ENCODE measurements around the gene FAM3A. TPM values are rescaled to one million over a fixed set of nuclear protein-coding genes. Genes with fewer than 3 reads are reported as not detected.

Gene FAM3A
- polyA plus RNA-seq, 1 of the 3 experiments (the other 2 are of a cell fraction): 42.1 TPM

DNA sequence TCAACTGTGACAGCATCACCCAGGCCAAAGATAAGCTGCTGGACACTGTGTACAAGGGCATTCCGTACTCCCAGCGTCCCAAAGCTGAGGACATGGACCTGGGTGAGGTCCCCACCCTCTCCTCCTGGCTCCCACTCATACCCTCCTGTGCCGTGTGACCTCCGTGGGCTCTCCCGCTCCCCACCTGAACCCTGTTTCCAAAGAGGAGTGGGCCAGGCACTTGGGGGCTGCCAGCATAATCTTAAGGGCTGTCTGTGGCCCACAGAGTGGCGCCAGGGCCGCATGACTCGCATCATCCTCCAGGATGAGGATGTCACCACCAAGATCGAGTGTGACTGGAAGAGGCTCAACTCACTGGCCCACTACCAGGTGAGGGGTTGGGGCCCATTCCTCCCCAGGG is 46.9 kb downstream of the FAM3A start:
- TF ChIP-seq RFX5 (IDR thresholded peaks at IDR 0.05; ENCODE audit: low read length) (no peak), SMC3 (IDR thresholded peaks at IDR 0.05; ENCODE audit: low read depth, low read length) (no peak)
- TF ChIP-seq, protein P1, sequence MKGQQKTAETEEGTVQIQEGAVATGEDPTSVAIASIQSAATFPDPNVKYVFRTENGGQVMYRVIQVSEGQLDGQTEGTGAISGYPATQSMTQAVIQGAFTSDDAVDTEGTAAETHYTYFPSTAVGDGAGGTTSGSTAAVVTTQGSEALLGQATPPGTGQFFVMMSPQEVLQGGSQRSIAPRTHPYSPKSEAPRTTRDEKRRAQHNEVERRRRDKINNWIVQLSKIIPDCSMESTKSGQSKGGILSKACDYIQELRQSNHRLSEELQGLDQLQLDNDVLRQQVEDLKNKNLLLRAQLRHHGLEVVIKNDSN (IDR thresholded peaks at IDR 0.05; ENCODE audit: borderline replicate concordance, low read depth): no peak
- 51% methylated on average over 6 of the region's 9 CpGs for WGBS (ENCODE audit: low lambda C conversion rate)
- DNase-seq: no peak

DNA sequence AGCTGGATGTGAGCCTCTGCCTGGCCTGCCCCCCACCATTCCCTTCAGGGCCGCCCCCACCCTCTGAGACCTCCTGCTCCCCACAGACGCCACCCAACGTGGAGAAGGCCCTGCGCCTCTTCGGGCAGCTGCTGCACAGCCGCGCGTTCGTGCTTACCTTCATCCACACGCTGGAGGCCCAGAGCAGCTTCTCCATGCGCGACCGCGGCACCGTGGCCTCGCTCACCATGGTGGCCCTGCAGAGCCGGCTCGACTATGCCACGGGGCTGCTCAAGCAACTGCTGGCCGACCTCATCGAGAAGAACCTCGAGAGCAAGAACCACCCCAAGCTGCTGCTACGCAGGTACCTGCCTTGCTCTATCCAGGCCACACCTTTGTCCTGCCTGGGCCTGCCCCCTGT is 47.8 kb downstream of the FAM3A start:
- TF ChIP-seq FOXM1 (IDR thresholded peaks at IDR 0.05; ENCODE audit: low read depth) (no peak), MXI1 (IDR thresholded peaks at IDR 0.05; ENCODE audit: low read depth, low read length) (no peak), FOXJ3 (CRISPR knock-in tag; IDR thresholded peaks at IDR 0.05) (no peak), MEF2A (IDR thresholded peaks at IDR 0.05; ENCODE audit: borderline replicate concordance, low read depth) (no peak), TAF1 (IDR thresholded peaks at IDR 0.05; ENCODE audit: borderline replicate concordance, low read depth, low read length) (no peak), RFX5 (IDR thresholded peaks at IDR 0.05; ENCODE audit: low read length) (no peak), EZH2phosphoT487 (IDR thresholded peaks at IDR 0.05; ENCODE audit: borderline replicate concordance, low read depth) (no peak), CHD2 (IDR thresholded peaks at IDR 0.05; ENCODE audit: low read length, partially characterized antibody) (no peak), ELF1 (IDR thresholded peaks at IDR 0.05) (no peak), FOSL2 (IDR thresholded peaks at IDR 0.05; ENCODE audit: borderline replicate concordance, low read depth) (no peak), NFIC (IDR thresholded peaks at IDR 0.05; ENCODE audit: borderline replicate concordance) (no peak), SMC3 (IDR thresholded peaks at IDR 0.05; ENCODE audit: low read depth, low read length) (no peak), TCF12 (IDR thresholded peaks at IDR 0.05) (no peak)
- TF ChIP-seq, protein P2, sequence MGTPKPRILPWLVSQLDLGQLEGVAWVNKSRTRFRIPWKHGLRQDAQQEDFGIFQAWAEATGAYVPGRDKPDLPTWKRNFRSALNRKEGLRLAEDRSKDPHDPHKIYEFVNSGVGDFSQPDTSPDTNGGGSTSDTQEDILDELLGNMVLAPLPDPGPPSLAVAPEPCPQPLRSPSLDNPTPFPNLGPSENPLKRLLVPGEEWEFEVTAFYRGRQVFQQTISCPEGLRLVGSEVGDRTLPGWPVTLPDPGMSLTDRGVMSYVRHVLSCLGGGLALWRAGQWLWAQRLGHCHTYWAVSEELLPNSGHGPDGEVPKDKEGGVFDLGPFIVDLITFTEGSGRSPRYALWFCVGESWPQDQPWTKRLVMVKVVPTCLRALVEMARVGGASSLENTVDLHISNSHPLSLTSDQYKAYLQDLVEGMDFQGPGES (IDR thresholded peaks at IDR 0.05; ENCODE audit: low read depth, low read length): no peak
- TF ChIP-seq, protein P3, sequence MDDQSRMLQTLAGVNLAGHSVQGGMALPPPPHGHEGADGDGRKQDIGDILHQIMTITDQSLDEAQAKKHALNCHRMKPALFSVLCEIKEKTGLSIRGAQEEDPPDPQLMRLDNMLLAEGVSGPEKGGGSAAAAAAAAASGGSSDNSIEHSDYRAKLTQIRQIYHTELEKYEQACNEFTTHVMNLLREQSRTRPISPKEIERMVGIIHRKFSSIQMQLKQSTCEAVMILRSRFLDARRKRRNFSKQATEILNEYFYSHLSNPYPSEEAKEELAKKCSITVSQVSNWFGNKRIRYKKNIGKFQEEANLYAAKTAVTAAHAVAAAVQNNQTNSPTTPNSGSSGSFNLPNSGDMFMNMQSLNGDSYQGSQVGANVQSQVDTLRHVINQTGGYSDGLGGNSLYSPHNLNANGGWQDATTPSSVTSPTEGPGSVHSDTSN (IDR thresholded peaks at IDR 0.05): no peak
- TF ChIP-seq, protein P1 (IDR thresholded peaks at IDR 0.05; ENCODE audit: borderline replicate concordance, low read depth): no peak
- TF ChIP-seq, protein P4, sequence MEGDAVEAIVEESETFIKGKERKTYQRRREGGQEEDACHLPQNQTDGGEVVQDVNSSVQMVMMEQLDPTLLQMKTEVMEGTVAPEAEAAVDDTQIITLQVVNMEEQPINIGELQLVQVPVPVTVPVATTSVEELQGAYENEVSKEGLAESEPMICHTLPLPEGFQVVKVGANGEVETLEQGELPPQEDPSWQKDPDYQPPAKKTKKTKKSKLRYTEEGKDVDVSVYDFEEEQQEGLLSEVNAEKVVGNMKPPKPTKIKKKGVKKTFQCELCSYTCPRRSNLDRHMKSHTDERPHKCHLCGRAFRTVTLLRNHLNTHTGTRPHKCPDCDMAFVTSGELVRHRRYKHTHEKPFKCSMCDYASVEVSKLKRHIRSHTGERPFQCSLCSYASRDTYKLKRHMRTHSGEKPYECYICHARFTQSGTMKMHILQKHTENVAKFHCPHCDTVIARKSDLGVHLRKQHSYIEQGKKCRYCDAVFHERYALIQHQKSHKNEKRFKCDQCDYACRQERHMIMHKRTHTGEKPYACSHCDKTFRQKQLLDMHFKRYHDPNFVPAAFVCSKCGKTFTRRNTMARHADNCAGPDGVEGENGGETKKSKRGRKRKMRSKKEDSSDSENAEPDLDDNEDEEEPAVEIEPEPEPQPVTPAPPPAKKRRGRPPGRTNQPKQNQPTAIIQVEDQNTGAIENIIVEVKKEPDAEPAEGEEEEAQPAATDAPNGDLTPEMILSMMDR (IDR thresholded peaks at IDR 0.05): no peak
- H3K36me3 ChIP-seq (replicated peaks in 1 of 2; ENCODE audit: control insufficient read depth in 1 of 2, insufficient read depth in 2 of 2, low read length in 1 of 2): peaks cover 0 to 27% of the 10 kb centered on the region in 2 experiments
- POLR2A ChIA-PET: no interaction called here

More for the DNA sequence above, 46.9 kb downstream of the FAM3A start:
- Histone ChIP-seq H3K27ac (ENCODE audit: low read depth in 2 of 2, low read length in 1 of 2) (no peak overlapping the region), H3K4me1 (ENCODE audit: control insufficient read depth in 1 of 2, insufficient read depth in 2 of 2, low read depth in 1 of 2, low read length in 1 of 2) (no peaks in the 10 kb centered on the region), H2AFZ (ENCODE audit: low read depth) (no peak overlapping the region), H3K9me2 (no peaks in the 10 kb centered on the region), H3K9me3 (no peaks in the 10 kb centered on the region), H3K4me2 (no peak overlapping the region), H4K20me1 (ENCODE audit: insufficient read depth) (0 out of 2 replicates have a peak, but pooled peaks cover 8% of the 10 kb centered on the region), H3K4me3 (ENCODE audit: low read depth in 2 of 2, low read length in 1 of 2) (no peak overlapping the region), H3K79me2 (ENCODE audit: insufficient read depth) (no peaks in the 10 kb centered on the region), H3K9ac (no peak overlapping the region), H3K36me3 (replicated peaks in 1 of 2; ENCODE audit: control insufficient read depth in 1 of 2, insufficient read depth in 2 of 2, low read length in 1 of 2) (peaks cover 0 to 26% of the 10 kb centered on the region in 2 experiments), H3F3A (replicated peaks; ENCODE audit: insufficient read depth) (no peaks in the 10 kb centered on the region), H3K27me3 (ENCODE audit: insufficient read depth) (peaks cover 13% of the 10 kb centered on the region)
- POLR2A ChIA-PET: no interaction called here
- CTCF ChIA-PET: no interaction called here

More for the DNA sequence above, 47.8 kb downstream of the FAM3A start:
- 67% methylated on average over 19 of the region's 23 CpGs for WGBS (ENCODE audit: low lambda C conversion rate)
- Histone ChIP-seq H3K4me2 (no peak overlapping the region), H3K27ac (ENCODE audit: low read depth in 2 of 2, low read length in 1 of 2) (no peak overlapping the region), H4K20me1 (ENCODE audit: insufficient read depth) (0 out of 2 replicates have a peak, but pooled peaks cover 8% of the 10 kb centered on the region), H3K9ac (no peak overlapping the region), H3K27me3 (ENCODE audit: insufficient read depth) (peaks cover 13% of the 10 kb centered on the region), H3F3A (replicated peaks; ENCODE audit: insufficient read depth) (no peaks in the 10 kb centered on the region), H3K79me2 (ENCODE audit: insufficient read depth) (no peaks in the 10 kb centered on the region), H3K9me3 (no peaks in the 10 kb centered on the region), H3K4me1 (ENCODE audit: control insufficient read depth in 1 of 2, insufficient read depth in 2 of 2, low read depth in 1 of 2, low read length in 1 of 2) (no peaks in the 10 kb centered on the region), H3K9me2 (no peaks in the 10 kb centered on the region), H2AFZ (ENCODE audit: low read depth) (no peak overlapping the region), H3K4me3 (ENCODE audit: low read depth in 2 of 2, low read length in 1 of 2) (no peak overlapping the region)
- DNase-seq: no peak
- CTCF ChIA-PET: no interaction called here

Data from SK-N-SH (cell line).